ENCODE results near the gene CCDC12.

GRCh38 chr3:46982546-46982945 is 6.0 kb upstream of the CCDC12 start:
- TF ChIP-seq RARB (CRISPR knock-in tag; IDR thresholded peaks at IDR 0.05) (no peak), PATZ1 (CRISPR knock-in tag; IDR thresholded peaks at IDR 0.05; ENCODE audit: borderline replicate concordance) (no peak), ZFP3 (CRISPR knock-in tag; IDR thresholded peaks at IDR 0.05) (no peak), CREB5 (CRISPR knock-in tag; IDR thresholded peaks at IDR 0.05; ENCODE audit: low read depth) (no peak), ARNTL (CRISPR knock-in tag; IDR thresholded peaks at IDR 0.05; ENCODE audit: borderline replicate concordance, low read depth) (no peak), ISL1 (CRISPR knock-in tag; IDR thresholded peaks at IDR 0.05) (no peak), BACH2 (CRISPR knock-in tag; IDR thresholded peaks at IDR 0.05; ENCODE audit: borderline replicate concordance) (no peak), POU6F1 (CRISPR knock-in tag; IDR thresholded peaks at IDR 0.05; ENCODE audit: borderline replicate concordance, low read depth) (no peak), ZNF70 (CRISPR knock-in tag; IDR thresholded peaks at IDR 0.05) (no peak), TOX (CRISPR knock-in tag; IDR thresholded peaks at IDR 0.05; ENCODE audit: borderline replicate concordance) (no peak), OSR1 (CRISPR knock-in tag; IDR thresholded peaks at IDR 0.05) (no peak), PPARA (CRISPR knock-in tag; IDR thresholded peaks at IDR 0.05; ENCODE audit: borderline replicate concordance) (no peak), SNAI2 (CRISPR knock-in tag; IDR thresholded peaks at IDR 0.05) (no peak)

All from SK-N-SH treated with all-trans-retinoic acid at 6 μM for 48 hours (cell line).